T47D (cell line): ENCODE results near the gene MSH2.
"Not testable (repeated sequence)": the region's sequence is repeated elsewhere in the genome, so short reads cannot be mapped to it uniquely, and the experiment has no call there.

Source experiments
- DNase-seq, 2 experiments: peaks; one replicate each; pipeline versions ENCODE4 v3.0.0 to v3.0.0-alpha.2; 2011 to 2012; ENCODE audit warnings: low read depth in 1 of 2, low spot score in 1 of 2
- JUND ChIP-seq: IDR thresholded peaks from 2 replicates; pipeline ENCODE4 v1.6.1; 2012; ENCODE audit warnings: low read depth
- in situ Hi-C: cut with HindIII; loops from 2 replicates; pipeline ENCODE4 v1.10.0; 2016; ENCODE audit warnings: low sequenced_read_pairs, low pct_unique_long_range_greater_than_20kb

MSH2 gene

DNA sequence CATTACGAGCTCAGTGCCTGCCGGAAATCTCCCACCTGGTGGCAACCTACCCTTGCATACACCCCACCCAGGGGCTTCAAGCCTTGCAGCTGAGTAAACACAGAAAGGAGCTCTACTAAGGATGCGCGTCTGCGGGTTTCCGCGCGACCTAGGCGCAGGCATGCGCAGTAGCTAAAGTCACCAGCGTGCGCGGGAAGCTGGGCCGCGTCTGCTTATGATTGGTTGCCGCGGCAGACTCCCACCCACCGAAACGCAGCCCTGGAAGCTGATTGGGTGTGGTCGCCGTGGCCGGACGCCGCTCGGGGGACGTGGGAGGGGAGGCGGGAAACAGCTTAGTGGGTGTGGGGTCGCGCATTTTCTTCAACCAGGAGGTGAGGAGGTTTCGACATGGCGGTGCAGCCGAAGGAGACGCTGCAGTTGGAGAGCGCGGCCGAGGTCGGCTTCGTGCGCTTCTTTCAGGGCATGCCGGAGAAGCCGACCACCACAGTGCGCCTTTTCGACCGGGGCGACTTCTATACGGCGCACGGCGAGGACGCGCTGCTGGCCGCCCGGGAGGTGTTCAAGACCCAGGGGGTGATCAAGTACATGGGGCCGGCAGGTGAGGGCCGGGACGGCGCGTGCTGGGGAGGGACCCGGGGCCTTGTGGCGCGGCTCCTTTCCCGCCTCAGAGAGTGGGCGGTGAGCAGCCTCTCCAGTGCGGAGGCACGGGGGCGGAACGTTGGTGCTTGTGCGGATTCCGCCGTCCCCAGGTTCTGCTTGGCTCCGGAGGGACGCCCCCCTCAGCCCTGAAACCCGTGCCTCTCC, at the start of gene MSH2:
Gene MSH2, plus strand, starts transcription at position 352 of the 804 bp plus-strand sequence. Its CDS starts 36 bp downstream, at position 388.
- TF ChIP-seq JUND, result no peak
- in situ Hi-C loops, result no loop called here
- DNase-seq, result peak; percentile 89 to 96

DNA sequence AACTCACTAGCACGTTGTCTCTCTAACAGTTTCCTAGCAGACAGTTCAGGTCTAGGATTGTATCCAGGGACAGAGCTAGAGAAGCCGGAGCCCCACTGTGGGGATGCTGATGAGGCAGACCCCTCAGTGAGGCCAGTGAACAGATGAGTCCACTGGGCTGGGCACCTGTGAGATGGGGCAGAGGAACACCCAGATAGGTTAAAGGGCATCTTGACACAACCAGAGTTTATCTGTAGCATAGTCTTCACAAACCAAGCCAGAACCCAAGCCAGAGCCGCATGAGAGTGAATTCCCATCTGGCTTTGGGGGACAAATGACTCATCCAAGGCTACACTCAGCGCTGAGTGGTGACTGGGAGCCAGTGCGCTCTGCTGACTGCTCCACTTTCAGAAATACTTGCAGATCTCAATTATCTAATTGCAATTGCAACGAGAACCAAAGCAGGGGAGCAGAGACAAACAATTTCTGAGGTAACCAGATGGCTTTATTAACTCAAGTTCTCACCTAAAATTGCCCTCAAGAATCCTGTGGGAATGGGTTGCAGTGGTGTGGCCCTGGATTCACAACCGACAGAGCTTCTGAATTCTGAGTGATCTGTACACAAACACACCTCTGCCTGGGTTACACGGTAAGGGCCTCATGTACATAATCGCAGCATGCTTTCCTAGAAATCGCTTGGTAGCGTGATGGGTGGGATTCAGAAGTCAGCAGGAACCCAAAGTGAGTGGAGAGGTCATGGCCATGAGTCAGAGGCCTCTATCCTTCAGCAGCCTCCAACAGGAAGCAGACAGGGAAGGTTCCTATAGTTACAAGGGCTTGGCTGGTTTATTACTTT, 48.7 kb upstream of the MSH2 start:
- no peak for TF ChIP-seq JUND
- no peak for DNase-seq
- in situ Hi-C loops, result no loop called here

DNA sequence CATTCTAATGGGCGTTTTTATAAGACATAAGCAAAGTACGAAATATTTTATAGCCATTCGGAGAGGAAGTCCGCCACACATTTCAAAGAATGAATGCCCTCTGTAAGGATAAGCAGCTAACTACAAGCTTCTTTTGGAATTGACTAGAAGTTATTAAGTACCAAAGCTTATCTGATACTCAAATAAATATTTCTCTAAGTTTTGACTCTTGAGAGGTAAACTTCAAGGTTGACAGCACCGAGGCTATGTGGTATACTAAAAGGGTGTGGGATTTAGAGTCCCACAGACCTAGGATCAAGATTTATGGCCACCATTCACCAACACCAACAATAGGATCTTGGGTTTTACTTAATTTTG, 48.1 kb upstream of the MSH2 start:
- in situ Hi-C loops, result no loop called here
- no peak for DNase-seq
- TF ChIP-seq JUND, result no peak

DNA sequence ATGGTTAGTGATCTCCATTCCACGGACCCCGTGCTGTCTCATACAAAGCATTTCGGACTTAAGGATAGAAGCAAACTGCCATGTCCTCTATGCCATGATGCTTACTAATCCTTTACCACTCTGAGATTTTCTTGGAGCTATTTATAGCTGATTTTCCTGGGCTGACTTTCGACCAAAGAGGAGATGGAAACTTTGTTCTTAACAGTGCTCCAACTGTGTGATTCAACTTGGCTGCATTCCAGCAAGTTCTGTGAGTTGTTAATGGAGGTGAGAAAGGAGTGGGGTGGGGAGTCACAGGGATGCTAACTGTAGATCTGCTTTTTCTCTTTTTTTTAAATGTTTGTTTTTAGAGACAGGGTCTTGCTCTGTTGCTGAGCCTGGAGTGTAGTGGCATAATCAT, 45.5 kb upstream of the MSH2 start:
- TF ChIP-seq JUND, result no peak
- DNase-seq, result no peak
- in situ Hi-C loops, result no loop called here

DNA sequence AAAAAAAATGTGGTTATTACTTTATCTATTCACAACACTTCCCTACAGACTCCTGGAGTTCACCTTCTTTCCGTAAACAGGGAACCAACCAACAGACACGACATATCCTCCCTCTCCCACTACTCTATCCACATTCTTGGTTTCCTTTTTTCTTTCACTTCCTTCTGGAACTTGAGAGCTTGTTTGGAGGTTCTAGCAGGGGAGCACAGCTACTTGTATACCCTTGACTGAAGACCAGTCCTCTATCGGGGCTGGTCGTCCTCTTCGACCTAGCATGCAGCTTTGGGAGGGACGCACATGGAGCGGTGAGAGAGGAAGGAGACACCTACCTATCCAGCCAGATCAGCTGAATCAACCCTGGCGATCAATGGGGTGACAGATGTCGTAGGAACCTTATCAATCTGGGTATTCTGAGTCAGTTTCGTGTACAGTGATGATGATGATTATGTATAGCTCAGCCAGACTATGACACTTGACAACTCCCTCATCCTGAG, 43.5 kb upstream of the MSH2 start:
- TF ChIP-seq JUND, result no peak
- DNase-seq, result no peak
- in situ Hi-C loops, result no loop called here

DNA sequence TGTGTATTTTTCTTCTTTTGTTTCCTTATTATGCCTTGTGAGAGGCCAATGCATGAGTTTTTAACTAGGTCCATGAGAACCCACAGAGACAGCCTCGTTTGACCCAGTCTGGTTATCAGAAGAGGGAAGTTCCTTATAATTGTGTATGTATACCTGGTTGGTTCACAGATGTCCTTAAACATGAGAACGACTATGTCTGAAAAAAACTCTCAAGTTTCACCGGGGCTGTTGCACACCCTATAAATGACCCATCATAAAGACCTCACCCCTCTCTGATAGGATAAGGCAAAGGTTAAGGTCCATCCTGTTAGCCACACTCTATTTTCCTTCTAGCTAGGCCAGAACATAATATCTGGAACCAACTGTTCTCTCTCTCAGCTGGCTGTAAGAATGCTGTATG, 42.7 kb upstream of the MSH2 start:
- TF ChIP-seq JUND, result no peak
- in situ Hi-C loops, result no loop called here
- DNase-seq, result no peak

DNA sequence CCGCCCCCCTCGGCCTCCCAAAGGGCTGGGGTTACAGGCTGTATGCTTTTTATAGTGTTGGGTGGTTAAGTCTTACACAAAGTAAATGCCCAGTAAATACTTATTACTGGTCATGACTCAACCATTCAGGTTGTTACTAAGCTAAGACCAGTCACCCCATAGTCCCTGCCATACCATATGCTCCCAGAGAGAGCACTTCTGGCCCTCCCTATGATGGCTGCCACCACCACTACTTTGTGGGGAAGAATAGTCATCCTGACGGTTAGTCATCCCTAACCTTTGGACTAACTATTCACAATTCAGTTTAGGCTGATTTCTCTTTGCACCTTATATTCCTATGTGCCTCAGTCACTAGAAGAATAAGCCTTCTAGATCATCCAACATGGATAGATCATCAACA, 42.0 kb upstream of the MSH2 start:
- DNase-seq, result no peak
- no peak for TF ChIP-seq JUND
- in situ Hi-C loops, result no loop called here

DNA sequence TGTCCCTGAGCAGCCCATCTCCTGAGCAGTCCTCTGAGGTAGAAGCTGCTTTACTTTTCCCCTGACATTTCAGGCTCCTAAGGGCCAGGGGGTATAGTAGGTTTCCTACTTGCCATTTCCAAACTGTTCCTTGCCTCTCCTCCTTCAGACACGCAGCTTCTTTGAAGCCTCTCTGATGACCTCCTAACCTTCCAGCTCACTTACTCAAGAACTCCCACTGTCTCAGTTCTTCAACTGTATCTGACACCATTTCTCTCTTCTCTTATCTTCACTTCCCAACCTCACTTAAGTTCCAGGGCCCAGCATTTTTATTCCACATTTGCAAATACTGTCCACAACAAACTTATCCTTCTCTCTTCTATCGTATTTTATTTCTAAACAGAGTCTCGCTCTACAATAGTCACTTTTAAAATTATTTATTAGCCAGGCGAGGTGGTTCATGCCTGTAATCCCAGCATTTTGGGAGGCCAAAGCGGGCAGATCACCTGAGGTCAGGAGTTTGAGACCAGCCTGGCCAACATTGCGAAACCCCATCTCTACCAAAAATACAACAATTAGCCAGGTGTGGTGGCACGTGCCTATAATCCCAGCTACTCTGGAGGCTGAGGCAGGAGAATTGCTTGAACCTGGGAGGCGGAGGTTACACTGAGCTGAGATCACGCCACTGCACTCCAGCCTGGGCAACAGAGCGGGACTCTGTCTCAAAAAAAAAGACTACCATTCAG, 41.3 kb upstream of the MSH2 start:
- in situ Hi-C loops, DNase-seq: not testable (repeated sequence)

DNA sequence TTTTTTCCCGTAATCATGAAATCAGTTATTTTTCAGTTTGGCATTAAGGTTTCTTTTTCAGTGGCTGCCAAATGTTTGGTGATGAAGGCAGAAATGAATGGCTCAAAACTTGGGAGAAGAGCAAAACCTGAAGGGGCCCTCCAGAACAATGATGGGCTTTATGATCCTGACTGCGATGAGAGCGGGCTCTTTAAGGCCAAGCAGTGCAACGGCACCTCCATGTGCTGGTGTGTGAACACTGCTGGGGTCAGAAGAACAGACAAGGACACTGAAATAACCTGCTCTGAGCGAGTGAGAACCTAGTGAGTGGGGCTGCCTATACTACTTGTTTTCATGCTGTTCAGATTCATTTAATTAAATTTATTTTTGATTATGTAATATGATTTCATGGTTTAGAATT, 29.2 kb upstream of the MSH2 start:
- peak in 1 of 2 experiments; percentile 36 for DNase-seq
- TF ChIP-seq JUND, result no peak
- in situ Hi-C loops, result no loop called here

DNA sequence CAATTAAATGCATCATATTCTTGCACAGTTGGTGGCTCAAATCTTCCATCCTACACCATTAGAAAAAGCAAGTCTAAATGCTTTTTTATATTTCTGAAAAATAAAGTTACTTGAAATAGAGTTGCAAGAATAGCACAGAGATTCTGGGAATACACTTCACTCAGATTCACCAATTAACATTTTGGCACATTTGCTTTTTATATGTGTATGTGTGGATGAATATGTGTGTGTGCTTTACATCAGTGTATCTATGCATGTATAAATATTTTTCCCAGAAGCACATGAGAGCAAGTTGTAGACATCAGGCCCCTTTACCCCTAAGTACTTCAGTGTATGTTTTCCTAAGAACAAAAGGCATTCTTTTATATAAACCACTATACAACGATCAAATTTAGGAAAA, 27.6 kb upstream of the MSH2 start:
- no peak for DNase-seq
- no peak for TF ChIP-seq JUND
- in situ Hi-C loops, result no loop called here

DNA sequence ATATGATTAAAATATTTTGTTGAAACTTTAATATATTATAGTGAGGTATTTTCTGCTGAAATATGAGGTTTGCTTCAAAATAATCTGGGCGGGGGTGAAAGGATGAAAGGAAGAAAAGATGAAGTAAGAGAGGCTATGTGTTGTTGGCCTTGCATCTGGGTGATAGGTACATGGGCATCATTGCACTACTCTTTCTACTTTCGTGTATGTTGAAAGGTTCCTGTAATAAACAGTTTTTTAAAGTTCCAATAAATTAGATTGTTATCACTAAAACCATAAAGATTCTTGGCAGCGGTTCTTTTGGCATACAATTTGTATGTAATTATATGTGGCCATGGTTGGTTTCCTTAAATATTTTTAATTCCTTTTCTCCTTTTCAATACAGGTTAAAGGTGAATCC, 23.6 kb upstream of the MSH2 start:
- in situ Hi-C loops, result no loop called here
- TF ChIP-seq JUND, result no peak
- no peak for DNase-seq

DNA sequence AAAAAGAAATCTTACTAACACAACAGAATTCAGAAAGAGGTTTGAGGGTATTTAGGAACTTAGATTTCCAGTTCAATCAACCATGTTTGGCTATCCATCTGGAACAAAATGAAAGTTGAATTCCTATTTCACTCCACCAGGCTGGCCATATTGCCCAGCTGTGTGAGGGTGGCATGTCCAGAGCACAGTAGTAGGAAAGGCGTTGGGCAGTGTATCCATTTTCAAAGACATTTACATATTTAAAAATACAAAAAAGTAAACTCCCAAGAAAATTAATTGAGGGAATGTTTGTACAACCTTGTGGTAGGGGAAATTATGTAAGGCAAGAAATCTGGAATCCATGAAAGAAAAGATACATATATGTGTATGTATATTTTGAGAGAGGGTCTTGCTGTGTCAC, 21.5 kb upstream of the MSH2 start:
- TF ChIP-seq JUND, result no peak
- in situ Hi-C loops, result no loop called here
- no peak for DNase-seq

DNA sequence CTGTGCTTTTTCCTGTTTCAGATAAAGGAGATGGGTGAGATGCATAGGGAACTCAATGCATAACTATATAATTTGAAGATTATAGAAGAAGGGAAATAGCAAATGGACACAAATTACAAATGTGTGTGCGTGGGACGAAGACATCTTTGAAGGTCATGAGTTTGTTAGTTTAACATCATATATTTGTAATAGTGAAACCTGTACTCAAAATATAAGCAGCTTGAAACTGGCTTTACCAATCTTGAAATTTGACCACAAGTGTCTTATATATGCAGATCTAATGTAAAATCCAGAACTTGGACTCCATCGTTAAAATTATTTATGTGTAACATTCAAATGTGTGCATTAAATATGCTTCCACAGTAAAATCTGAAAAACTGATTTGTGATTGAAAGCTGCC, 16.4 kb upstream of the MSH2 start:
- no peak for DNase-seq
- in situ Hi-C loops, result no loop called here
- no peak for TF ChIP-seq JUND
